GM21447 (cell line): ENCODE measurements around the gene B3GNT5.
"Not testable (repeated sequence)": the region's sequence is repeated elsewhere in the genome, so short reads cannot be mapped to it uniquely, and the experiment has no call there.

Experiments used
- ATAC-seq: cut with Tn5 transposase; IDR thresholded peaks from one replicate; pipeline ENCODE4 v1.9.1; 2021; ENCODE audit not compliant: unreplicated experiment

B3GNT5 gene

DNA sequence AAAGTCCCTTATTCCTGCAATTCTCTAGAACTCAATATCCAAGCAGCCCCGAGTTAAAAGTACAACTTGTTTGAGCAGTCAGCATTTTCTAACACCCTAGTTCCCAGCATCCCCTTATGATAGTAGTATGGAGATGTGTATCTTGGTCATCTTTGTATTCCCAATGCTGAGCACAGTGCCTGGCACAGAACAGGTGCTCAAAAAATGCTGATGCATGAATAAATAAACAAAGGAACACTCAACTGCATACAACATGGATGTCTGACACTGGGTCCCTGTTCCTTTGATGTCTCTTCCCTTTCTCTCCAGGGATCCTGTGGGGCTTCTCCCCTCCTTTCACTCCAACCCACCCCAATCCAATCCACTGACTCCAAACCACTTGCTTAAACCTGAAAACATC, 23.9 kb upstream of the B3GNT5 start:
- no peak for ATAC-seq

DNA sequence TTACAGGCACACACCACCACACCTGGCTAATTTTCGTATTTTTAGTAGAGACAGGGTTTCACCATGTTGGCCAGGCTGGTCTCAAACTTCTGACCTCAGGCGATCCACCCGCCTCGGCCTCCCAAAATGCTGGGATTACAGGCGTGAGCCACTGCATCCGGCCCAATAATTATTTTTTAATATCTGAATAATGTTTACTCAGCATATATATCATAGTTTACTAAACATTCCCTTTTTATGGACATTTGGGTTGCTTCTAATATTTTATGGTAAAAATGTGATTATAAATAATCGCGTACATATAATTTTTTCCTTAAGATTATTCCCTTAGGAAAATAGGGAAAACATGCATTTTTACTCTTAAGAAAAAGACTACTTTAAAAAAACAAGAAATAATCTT, 22.8 kb upstream of the B3GNT5 start:
- not testable (repeated sequence) for ATAC-seq

DNA sequence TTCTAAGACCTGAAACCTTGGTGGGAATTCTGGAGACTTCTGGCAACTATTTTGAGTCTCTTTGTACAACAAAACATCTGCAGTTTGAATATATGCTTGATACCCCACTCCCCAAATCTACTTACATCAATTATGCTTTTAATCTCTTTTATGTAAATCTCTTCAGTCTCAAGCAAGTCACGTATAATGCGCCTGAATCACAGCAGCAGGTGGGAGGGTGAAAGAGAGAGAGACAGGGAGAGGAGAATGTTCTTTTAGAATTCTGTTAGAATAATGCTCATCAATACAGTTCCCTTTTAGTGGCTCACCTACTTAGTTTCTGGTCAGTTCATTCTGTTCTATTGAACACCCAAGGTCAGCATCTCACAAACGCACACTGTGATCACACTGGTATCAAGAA, 22.2 kb upstream of the B3GNT5 start:
- ATAC-seq: no peak

DNA sequence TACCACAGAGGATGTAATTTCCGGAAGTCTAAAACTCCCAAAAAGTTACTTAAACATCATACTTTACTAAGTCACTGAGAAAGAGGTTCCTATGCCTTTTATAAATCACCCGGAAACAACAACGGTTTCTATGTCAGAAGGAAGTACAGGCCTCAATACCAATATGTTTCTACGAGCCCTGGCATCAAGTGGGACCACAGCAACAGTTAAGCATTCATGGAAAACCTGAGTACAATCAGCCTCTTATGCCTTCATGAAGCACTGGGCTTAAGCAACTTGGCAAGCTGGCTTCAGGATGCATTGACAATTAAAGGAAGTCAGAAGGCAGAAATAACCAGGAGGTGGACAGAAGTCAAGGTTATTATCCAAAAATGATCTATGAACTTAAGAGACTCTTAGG, 19.1 kb upstream of the B3GNT5 start:
- ATAC-seq: no peak

DNA sequence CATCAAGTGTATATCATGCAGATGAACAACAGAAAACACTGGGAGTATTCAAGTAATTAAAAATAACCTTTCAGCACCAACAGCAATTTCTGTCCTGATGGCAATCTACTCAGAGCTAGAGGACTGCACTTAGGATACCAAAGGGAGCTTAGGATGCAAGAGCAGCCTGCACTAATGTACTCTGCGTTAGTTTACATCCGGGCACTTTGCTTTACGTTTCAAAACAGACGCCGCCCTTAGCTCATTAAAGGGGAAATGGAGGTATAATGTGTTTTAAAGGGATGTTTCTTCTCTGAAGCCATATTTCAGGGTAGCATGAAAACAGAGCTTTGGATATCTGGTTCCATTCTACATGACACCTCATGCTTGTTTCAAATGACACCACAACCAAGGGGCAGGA, 14.0 kb upstream of the B3GNT5 start:
- ATAC-seq: no peak

DNA sequence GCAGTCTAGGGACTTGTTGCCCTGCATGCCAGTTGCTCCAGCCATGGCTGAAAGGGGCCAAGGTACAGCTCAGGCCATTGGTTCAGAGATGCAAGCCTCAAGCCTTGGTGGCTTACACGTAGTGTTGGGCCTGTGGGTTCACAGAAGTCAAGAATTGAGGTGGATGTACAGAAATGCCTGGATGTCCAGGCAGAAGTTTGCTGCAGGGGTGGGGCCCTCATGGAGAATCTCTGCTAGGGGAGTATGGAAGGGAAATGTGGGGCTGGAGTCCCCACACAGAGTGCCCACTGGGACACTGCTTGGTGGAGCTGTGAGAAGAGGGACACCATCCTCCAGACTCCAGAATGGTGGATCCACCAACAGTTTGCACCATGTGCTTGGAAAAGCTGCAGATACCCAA, 10.6 kb upstream of the B3GNT5 start:
- no peak for ATAC-seq

DNA sequence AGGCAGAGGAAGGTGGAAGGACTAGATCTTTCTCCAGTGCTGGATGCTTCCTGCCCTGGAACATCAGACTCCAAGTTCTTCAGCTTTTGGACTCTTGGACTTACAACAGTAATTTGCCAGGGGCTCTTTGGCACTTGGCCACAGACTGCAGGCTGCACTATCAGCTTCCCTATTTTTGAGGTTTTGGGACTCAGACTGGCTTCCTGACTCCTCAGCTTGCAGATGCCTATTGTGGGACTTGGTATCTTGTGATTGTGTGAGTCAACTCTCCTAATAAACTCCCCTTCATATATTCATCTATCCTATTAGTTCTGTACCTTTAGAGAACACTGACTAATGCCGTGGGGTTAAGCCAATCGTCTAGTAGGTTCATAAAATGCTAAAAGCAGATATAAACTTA, 8.8 kb upstream of the B3GNT5 start:
- no peak for ATAC-seq

DNA sequence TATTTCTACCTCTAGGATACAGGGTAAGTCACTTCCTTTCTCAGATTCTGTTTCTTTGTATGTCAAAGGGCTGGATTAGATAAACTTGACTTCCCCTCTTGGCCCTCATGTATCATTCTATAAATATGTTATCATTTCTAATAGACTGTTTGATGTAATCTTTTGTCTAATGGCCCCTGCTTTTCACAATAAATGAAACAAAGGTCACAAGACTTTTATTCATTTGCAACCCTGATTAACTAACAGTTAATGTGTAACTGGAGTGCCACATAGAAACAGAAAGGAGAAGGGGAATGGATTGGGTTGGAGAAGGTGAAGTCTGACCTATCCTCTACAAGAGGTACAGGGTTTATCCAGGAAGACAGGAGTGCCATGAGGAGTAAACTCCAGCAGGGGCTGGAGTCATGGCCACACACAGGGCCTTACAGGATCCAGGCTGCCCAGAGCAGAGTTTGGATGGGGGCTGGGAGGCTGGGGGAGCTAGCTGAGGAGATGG, 8.0 kb upstream of the B3GNT5 start:
- ATAC-seq: no peak

DNA sequence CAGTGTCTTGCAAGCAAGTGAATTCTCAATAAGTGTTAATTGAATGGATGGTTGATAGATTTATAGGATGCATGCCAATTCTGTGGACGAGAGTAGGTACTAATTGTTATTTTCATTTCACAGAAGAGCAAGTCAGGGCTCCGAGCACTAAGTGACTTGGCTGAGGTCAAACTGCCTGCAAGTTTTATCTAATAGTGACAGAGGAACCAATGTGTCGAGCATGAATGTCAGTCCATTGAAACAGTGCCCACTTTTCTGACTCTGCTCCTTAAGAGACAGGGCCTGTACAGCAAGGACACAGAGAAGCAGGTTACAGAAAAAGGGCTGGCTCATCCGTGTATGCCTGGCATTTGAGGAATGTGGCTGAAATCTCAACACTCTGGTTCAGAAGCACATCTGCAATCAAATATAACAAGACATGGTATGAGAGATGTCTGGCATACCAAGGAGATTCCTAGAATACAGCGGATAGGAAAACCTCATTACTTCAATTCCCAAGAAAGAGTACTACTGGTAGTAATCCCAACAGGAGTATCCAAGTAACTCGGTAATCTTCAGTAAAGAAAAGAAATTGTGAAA, 6.0 kb upstream of the B3GNT5 start:
- no peak for ATAC-seq

DNA sequence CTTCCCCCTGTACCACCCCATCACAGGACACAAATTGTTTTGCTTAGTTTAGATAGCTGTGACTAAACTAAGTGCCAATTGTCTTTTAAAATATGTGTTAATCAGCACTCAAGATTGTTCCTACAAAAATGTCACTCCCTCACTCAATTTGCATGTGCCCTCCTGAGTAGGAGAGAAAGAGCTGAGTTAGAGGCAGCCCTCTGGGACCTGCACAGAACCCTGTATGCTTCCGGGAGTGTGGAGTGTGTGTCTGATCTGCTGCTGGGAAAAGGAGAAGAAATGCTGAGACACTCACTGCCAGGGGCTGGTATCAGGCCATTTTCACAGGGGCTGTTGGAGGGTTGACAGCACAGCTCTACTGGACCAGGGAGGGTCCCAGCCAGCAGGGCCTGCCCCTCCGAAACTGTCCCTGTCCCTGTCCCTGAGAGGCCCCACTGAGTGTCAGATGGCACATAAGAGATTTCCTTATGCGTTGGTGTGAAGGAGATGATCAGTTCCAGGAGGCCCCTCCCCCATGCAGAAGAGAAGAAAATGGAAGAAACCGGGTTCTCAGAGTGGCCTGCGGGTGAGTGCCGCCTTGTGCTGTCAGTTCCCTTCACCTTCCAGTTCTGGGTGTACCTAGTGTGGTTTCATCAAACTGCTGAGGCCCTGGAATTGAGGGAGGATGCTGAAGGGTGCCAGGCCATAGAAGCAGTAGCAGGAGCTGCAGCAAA, 3.9 kb upstream of the B3GNT5 start:
- no peak for ATAC-seq

DNA sequence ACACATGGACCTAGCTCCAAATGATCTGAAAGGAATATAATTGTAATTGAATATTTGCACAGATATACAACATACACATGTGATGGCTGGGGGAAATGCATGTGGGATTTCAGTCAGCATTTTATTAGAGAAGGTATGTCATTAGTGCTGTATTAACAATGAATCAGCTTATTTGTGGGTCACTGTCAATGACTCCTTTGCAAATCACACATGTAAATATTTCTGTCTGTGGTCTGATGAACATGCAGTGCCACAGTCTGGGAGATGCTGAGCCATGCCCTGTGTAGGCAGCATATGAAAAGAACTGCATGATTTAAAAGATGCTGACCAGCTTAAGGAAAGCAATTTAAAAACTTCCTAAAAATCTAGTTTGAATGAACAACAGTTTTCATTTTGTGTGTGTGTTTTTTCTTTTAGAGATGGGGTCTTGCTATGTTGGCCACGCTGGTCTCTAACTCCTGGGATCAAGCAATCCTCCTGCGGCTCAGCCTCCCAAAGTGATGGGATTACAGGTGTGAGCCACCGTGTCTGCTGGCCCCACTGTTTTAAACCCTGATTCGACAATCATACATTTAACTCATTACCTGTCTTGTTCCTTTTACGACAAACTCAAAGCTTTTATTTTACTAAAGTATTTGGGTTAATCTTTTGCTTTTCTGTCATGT, 803 bp upstream of the B3GNT5 start:
- ATAC-seq: no peak

DNA sequence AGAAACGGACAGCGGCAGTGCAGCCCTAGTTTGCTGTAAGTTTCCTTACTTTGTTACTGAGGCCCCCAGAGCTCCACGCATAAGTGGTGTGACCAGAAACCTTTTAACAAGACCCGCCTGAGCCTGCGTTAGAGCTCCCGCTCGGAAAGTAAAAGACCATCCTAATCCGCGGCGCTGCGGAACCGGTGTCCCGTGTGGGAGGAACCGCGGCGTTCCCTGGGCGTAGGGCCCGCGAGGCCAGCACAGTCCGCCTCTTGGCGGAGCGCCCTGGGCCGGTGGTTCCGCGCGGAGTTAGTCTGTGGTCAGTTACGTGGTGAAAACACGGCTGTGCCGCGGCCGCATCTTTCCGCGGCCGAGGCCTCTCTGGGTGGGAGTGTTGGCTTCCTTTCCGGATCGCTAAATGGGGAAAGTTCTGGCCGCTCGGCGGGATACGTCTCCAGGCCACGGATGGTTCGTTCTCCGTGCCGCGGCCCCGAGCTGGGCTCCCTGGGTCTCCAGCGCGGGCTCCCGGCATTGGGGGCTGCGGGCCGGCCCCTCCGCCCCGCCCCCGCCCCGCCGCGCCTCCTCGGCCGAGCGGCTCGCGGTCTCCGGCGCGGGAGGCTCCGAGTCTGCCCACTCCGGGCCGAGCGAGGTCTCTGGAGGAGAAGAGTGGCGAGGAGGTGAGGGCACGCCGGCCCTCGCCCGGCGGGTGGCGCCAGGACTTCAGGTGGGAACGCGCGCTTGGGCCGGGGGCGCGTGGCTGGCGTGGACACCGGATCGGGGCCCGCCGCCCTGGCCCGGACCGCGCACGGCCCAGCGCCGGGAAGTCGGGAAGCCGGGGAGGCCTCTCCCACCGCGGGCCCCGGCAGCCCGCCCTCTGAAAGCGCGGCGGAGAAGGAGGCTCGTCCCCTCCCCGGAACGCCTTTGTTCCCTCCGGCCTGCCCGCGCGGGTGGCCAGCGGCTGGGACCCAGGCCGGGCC, 754 bp downstream of the B3GNT5 start:
- no peak for ATAC-seq

DNA sequence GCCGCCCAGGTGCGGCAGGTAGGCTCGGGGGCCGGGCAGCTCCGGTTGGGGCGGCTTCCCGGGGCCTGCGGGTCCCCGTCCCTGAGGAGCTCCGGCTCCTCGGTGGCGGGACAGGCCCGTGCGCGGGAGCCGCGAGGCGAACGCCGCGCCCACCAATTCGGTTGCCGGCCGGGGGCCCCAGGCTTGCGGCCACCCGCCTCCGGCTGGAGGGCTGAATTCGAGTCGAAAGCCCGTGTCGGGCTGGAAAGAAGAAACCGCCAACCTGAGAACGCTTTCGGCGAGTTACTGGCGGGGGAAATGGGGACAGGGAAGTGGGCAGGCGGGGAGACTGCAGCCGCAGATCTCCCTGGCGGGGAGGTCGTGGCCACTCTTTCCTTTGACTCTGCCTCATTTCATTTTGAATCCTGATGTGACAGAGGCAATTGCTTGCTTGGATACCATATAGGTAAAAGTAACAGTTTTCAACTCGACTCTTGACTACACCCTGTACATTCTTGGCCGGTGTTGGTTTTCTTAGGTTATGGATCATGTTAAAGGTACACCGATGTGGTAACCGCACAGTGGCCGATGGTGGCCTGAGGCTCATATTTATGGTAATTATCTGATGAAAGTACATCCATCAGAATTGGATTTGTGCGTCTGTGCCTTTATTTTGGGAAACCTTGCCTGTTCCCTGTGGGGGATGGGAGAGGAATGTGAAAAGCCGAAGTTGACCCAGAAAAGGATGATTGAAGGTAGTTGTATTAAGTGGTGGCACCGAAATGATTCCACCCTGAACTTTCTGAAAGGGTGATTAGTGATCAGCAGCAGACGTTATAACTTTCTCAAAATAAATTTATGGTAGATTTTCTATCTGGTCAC, 1.7 kb downstream of the B3GNT5 start:
- ATAC-seq: no peak

DNA sequence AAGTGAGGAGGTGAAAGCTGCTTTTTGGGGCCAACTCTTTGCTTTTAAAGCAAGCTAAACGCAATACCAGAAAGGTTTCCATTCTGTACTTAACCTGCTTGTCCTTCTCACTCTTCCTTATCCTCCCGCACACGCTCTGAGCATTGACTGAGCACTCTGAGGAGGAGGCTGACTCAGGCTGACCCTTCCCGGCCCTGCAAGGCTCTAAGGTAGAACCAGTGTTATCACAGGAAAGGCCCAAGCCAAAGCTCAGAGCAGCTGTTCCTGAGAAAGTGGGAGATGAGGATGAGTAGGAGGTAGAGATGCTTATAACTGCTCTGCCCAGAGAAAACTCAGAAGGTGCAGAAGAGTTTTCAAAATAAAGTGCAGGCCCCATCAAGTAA, 2.3 kb downstream of the B3GNT5 start:
- ATAC-seq: no peak

DNA sequence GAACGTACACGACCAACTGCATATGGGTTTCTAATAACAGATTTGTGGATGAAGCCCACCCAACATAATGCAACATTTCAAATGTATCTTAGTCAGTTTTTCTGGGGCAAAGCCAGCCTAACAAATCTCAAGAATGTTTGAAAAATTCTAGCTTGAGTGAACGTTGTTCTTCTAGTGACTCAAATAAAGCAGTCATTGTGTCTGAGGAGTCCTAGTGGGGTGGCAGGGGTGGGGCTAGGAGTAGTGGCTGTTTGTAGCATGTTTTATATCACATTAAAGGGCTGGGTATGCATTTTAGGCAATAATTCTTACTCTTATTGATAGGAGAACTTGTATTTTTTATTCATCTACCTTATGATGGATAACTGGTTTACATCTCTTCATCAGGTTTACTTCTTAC, 6.0 kb downstream of the B3GNT5 start:
- ATAC-seq: no peak

DNA sequence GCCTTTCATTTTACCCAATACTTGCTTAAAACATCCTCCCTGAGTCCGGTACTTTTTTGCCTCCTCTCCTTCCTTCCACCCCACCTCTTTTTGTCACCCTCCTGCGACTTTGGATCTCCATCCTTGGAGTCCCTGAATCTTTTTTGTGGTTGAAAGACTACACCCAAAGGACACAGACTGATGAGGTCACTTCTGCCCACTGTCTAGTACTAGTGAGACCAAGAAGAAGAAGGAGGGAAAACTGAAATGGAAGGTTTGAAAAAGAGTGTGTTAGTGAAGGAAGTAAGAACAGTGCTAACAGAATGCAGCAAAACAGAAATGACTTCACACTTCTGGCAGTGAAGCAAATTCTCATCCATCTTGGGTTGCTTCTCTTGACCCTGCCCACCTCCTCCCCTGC, 6.6 kb downstream of the B3GNT5 start:
- ATAC-seq: no peak

DNA sequence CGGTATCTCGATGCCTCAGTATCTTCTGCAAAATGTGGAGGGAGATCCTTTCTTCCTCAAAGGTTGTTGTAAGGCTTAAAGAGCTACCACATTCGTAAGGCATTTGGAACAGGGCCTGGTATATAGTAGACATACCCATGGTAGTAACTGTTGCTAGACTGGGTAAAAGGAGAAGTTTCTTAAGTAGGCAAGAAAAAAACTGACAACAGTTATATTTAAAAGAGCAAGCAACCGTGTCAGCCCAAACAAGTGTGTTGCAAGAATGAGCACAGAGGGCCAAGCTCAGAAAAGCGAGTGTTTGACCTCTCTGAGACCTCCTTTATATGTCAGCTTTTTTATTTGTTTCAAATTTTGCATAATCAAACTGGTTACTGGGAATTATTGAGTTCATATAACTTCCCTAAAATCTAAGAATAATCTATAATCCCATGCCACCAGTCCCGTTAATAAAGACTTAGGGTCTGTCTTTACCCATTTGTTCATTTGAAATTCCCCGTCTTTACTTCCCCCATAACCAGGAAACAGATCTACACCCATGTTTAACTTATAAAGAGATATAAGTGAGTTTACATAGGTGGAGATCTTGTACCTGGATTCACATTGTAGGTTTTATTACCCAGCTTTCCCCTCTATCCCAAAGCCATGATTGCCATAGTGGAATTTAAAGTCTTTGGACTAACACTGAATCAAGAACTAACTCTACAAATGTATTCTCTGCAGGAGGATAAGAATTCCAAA, 7.3 kb downstream of the B3GNT5 start:
- no peak for ATAC-seq

DNA sequence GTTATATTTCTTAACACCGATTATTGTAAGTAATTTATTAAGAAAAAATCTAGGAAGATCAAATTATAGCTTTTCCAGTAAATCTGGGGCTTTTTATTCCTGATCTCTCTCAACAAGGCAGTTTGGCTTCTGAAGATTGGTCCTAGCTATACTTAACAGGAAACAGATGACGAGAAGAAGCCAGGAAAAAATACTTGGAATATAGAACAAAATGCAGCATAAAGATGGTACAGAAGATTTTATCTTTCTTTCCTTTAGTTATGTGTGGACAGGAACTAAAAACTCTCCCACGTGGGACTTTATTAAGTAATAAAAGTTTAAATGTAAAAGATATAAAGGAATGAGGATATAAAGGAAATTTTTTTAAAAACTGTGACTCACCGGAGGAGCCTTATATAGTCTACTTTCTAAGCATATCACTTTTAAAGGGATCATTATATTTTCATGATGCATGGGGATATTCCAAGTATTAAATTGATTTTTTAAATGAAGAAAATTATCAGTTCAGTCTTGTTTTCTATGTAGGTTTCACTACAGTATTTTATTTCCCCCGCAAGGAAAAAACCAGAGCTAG, 8.2 kb downstream of the B3GNT5 start:
- ATAC-seq: no peak

DNA sequence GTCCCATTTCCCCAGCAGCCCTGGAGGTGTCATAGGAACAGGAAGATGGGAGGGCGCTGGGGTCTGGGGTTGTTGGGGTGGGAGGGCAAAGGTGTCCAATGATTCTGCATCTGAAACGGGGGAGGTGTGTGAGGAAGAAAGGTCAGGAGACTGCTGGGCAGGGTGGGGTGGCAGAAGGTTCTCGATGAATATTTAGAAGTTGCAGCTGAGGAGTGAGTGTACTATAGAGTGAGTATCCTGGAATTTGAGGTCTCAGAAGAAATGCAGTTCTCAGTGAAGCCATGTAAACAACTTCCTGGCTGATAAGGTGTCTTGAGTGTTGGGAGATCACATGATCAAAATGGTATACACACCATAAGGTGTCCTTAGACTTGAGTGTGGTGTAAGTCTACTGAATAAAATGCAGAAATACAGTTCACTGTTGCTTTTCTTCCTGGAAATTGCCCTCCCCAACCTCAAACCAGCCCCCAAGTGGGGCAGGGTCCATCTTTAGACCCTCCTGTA, 9.9 kb downstream of the B3GNT5 start:
- ATAC-seq: no peak
